Left ventricle myocardium superior (tissue), 1 donor: ENCODE measurements around the gene CTXN1. TPM values are rescaled to one million over a fixed set of nuclear protein-coding genes. Genes with fewer than 3 reads are reported as not detected.
"Not testable (repeated sequence)": the region's sequence is repeated elsewhere in the genome, so short reads cannot be mapped to it uniquely, and the experiment has no call there.

Experiments
- ATAC-seq: fragments of 200-7000 bp; cut with Tn5 transposase; one replicate; pipeline ENCODE4 v1.9.1; 2020; ENCODE audit warnings: mild to moderate bottlenecking, moderate library complexity
- DNase-seq: peaks from one replicate; pipeline ENCODE4 v3.0.0-alpha.2; 2020
- intact Hi-C: fragments of 100-400 bp; cut with micrococcal nuclease; formaldehyde crosslinking; loops from one replicate; pipeline ENCODE4 v1.11.0; 2022
- total RNA-seq: library from RNA; stranded (reverse); fragmentation: NEBNext Ultra II Directional; extraction: Animal tissue kit (Norgen Biotek cat#: 25700); gene quantifications from one replicate; pipeline ENCODE4 v1.2.1, GENCODE V29; 2021
- donor health status: DM: no; HTN: yes; CAD: no; lungs with severe emphysema.

CTXN1 gene
- total RNA-seq, 1 donor from 2014 or later: 0.20 TPM

DNA sequence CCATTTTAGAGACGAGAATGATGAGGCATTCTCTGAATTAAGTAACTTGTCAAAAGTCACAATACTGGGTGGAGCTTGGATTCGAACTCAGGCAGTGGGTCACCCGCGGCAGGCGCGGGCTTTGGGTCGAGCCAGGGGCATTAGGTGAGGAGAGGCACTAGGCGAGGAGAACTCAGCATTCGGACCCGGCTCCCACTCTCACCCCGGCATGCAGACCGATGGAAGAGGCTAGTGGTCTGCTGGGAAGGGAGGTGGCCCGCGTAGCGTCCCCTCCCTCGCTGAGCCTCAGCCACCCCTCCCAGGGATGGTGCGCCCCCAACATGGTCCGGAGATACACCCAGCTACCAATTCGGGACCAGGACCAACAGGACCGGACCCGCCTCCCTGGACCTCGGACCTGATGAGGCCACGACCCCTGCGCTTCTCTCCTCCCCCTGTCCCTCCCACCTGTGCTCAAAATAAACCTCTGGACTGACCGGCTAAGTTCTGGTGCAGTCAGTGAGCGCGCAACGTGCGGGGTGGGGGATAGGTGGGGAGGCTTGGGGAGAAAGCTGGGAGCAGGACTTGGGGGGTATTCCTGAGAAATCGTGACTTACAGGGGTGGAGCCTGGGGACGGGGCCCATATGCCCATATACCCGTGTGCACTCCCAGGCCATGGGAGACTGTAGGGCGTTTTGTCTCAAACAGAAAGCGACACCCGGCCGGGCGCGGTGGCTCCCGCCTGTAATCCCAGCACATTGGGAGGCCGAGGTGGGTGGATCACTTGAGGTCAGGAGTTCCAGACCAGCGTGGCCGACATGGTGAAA is 7.1 kb downstream of the CTXN1 start:
- ATAC-seq (no peak), DNase-seq (no peak)
- intact Hi-C loops: no loop called here

DNA sequence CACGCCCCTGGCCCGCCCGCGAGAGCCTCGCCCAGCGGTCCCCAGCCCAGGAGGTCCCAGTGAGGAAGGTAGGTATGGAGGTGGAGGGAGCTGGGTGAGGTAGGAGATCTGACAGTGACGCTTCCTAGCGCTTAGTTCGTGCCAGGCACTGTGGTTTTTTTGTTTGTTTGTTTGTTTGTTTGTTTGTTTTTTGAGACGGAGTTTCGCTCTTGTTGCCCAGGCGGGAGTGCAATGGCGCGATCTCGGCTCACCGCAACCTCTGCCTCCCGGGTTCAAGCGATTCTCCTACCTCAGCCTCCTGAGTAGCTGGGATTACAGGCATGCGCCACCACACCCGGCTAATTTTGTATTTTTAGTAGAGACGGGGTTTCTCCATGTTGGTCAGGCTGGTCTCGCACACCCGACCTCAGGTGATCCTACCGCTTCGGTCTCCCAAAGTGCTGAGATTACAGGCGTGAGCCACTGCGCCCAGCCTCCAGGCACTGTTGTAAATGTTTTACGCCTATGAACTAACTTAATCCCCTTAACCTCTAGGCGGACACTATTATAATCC is 7.8 kb downstream of the CTXN1 start:
- not testable (repeated sequence) for ATAC-seq, DNase-seq

GRCh38 chr19:7917267-7918061 is 8.5 kb downstream of the CTXN1 start:
- DNase-seq: peak; percentile 77
- peak; percentile 17 for ATAC-seq
- intact Hi-C loops: no loop called here

More for the DNA sequence above, 7.8 kb downstream of the CTXN1 start:
- intact Hi-C loops: not testable (repeated sequence)

DNA sequence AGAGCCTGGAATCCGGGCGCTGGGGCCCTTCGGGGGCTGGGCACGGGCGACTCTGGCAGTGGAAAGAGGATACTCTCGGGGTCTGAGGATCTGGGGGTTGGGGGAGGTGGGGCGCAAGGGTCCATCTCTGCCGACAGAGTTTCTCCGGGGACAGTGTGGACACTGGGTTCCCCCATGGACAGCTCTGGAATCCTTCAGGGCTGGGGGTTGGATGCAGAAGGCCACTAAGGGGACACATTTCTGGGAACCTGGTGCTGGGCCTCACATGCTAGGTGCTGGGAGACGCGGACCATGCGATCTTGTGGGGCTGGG is 9.0 kb downstream of the CTXN1 start:
- intact Hi-C loops: no loop called here
- ATAC-seq (no peak), DNase-seq (no peak)

DNA sequence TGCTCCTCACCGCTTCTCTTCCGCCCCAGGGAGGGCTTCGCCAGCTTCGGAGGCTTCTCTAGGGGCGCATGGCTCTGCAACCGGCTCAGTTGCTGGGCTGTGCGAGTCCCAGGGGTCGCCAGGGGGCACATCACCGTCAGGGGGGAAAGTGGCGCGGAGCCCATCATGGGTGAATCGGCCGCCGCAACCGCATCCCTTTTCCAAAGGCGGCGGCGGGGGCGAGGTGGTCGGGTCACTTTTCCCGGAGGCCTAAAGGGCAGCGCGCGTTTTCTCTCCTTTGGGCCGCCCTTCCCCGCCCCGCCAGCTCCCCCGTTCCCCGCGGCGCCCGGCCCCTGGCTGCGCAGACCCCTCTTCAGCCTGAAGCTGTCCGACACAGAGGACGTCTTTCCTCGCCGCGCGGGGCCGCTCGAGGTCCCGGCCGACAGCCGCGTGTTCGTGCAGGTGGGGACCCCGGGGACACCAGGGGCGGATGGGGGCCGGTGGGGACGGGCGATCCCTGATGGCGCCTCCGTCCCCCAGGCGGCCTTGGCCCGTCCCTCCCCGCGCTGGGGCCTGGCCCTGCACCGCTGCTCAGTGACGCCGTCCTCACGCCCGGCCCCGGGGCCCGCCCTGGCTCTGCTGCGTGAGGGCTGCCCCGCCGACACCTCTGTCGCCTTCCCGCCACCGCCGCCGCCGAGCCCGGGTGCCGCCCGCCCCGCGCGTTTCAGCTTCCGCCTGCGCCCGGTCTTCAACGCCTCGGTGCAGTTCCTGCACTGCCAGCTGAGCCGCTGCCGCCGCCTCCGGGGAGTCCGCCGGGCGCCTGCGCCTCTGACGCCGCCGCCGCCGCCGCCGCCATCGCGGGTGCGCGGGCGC is 9.6 kb downstream of the CTXN1 start:
- DNase-seq: peak; percentile 54
- no peak for ATAC-seq
- intact Hi-C loops: no loop called here

DNA sequence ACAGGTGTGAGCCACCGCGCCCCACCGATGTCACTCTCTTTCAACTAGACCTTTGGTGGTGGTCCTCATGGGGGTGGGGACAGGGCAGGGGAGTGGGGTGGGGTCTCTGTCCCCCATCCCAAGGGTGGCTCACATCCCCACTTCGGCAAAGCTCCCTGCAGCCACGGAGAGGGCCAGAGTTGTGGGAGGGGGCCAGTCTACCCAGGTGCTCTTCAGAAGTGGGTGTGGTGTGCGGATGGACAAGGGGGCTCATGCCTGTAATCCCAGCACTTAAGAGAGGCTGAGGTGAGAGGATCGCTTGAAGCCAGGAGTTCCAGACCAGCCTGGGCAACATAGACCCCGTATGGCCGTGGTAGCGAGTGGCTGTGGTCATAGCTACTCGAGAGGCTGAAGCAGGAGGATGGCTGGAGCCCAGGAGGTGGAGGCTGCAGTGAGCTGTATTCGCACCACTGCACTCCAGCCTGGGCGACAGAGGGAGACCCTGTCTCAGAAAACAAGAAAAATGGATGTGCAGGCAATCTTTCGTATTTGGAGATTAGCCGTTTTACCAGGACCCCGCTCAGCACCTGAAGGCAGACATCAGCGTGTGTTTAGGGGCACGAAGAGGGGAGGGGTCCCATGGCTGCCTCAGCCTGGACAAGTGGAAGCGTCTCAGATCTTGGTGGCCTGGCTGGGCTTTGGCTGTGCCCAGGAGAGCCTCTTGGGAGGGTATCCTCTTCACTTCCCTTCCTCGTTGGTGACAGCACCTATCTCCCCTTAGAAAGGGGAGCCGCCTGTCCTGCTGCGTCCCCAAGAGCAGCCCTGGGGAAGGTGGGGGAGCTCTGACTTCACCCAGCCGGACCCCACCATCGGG is 10.5 kb downstream of the CTXN1 start:
- ATAC-seq (no peak), DNase-seq (no peak)
- intact Hi-C loops: no loop called here

DNA sequence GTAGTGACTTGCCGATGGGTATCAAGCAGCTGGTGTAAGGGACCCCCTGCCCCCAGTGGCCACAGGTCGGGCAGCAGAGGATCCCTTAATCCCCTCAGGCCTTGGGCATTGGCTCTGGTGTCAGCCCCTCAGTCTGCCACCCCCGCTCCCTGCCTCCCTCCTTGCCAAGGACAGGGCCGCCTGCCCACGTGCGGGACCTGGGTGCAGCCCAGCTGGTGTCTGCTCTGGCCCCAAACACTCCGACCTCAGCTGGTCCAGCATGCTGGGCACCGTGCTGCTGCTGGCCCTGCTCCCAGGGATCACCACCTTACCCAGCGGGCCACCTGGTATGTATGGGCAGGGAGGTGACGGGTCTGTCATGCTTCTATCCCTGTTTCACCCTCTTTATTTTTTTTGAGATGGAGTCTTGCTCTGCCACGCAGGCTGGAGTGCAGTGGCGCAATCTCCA is 11.3 kb downstream of the CTXN1 start, which contains the start of gene TGFBR3L:
Gene TGFBR3L (plus strand): TSS at position 233 of the 448 bp plus-strand sequence.
- intact Hi-C loops: no loop called here
- DNase-seq (no peak), ATAC-seq (no peak)

DNA sequence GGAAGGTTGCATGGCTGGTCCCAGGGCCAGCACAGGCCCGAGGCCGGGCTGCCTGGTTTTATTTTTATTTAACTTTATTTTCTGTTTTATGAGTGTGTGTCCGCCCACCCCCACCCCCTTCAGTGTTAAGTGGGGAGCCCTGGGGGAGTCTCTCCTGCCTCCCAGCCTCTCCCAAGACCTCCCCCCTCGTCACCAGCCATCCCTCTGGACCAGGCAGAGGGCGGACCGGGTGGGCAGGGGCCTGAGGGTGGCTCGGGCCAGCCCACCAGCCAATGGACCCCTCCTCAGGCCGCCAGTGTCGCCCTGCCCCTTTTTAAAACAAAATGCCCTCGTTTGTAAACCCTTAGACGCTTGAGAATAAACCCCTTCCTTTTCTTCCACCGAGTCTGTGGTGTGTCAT is 11.8 kb downstream of the CTXN1 start:
- intact Hi-C loops: no loop called here
- no peak for ATAC-seq
- no peak for DNase-seq

- ATAC-seq (no peak), DNase-seq (no peak)
- intact Hi-C loops: no loop called here
Observed at GRCh38 chr19:7913652-7914051, 12.3 kb downstream of the CTXN1 start.

- intact Hi-C loops: no loop called here
- ATAC-seq (no peak), DNase-seq (no peak)
Observed at GRCh38 chr19:7912697-7913564, 13.0 kb downstream of the CTXN1 start.

DNA sequence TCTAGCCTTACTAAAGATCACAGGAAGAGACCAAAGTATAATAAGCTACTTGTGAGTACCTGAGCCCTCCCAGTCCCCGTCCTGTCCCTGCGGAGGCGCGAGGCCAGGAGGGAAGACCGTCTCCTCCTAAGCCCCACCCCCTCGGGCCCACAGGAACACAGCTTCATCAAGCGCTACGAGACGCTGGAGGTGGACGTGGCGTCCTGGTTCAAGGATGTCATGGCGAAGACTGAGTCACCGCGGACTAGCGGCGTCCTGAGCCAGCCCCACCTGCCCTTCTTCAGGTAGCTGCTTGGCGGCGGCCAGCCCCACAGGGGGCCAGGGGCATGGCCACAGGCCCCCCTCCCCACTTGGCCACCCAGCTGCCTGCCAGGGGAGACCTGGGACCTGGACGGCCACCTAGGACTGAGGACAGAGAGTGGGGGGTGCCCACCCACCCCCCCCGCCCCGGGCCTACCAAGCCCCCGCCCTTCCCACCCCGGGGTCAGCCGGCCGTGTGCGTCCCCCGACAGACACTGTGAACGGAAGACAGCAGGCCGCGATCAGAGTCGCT is 13.7 kb downstream of the CTXN1 start:
- DNase-seq: no peak
- intact Hi-C loops: no loop called here

DNA sequence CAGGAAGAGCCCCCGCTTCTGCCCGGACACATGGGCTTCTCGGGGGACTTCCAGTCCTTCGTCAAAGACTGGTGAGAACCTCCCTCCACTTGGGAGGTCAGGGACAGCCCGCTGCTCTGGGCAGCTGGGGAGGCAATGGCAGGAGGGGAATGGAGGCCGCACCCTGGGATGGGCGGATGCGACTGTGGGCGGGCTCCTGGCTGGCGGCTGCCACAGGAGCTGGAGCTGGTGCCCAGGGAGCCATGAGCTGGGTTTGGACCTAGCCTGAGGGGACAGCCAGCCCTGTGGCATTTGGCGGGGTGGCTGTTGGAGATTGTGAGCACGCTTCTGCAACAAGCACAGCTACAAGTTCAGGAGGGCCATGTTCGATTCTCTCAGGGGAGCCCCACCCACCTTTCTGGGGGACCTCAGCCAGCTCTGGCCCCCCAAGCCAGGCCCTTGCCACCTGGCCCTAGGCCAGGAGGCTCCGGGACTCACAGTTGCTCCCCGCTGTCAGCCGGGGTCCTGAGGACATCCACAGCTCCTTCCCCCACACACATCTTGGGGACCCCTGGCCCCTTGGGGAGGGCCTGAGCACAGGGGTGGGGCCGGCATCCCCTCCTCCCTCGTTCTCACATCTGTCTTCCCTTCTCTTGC is 14.3 kb downstream of the CTXN1 start:
- ATAC-seq (no peak), DNase-seq (no peak)
- intact Hi-C loops: no loop called here

More for the DNA sequence above, 13.7 kb downstream of the CTXN1 start:
- ATAC-seq: no peak

DNA sequence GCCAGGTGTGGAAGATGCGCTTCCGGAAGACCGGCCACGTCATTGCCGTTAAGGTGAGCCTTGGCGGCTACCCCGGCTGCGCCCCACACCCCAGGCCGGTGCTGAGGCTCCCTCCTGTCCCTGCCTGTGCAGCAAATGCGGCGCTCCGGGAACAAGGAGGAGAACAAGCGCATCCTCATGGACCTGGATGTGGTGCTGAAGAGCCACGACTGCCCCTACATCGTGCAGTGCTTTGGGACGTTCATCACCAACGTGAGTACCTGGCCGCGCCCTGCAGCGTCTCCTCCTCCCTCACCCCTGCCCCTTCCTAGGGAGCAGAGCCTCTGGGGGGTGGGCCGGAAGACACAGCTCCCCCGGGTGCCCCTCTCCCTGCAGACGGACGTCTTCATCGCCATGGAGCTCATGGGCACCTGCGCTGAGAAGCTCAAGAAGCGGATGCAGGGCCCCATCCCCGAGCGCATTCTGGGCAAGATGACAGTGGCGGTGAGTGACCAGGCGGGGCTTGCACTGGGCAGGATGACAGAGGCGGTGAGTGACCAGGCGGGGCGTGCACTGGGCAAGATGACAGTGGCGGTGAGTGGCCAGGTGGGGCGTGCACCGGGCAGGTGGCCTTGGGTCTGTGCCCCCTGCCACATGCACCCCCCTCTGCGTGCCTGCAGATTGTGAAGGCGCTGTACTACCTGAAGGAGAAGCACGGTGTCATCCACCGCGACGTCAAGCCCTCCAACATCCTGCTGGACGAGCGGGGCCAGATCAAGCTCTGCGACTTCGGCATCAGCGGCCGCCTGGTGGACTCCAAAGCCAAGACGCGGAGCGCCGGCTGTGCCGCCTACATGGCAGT is 15.4 kb downstream of the CTXN1 start:
- intact Hi-C loops: no loop called here
- no peak for ATAC-seq
- DNase-seq: no peak

- intact Hi-C loops: no loop called here
- ATAC-seq: no peak
- peak; percentile 23 for DNase-seq
Observed at GRCh38 chr19:7909471-7910067, 16.4 kb downstream of the CTXN1 start.

- intact Hi-C loops: no loop called here
- peak; percentile 36 for DNase-seq
- ATAC-seq: no peak
Observed at GRCh38 chr19:7908742-7909461, 17.0 kb downstream of the CTXN1 start.
